PFSK-1 (cell line): ENCODE results near the gene PDZD7. TPM values are rescaled to one million over a fixed set of nuclear protein-coding genes. Genes with fewer than 3 reads are reported as not detected.

Source experiments
- FOXP2 ChIP-seq: optimal IDR thresholded peaks from 2 replicates; pipeline ENCODE3; 2011; ENCODE audit warnings: borderline replicate concordance, control low read depth, inconsistent platforms; ENCODE audit not compliant: insufficient read depth; ENCODE audit errors: extremely low read length, extremely low read depth
- POLR2AphosphoS5 ChIP-seq: IDR thresholded peaks from 2 replicates; pipeline ENCODE4 v1.6.1; 2012; ENCODE audit warnings: low read depth, mild to moderate bottlenecking, control low read depth, low read length, moderate library complexity
- SIN3A ChIP-seq: IDR thresholded peaks from 2 replicates; pipeline ENCODE4 v1.6.1; 2012; ENCODE audit warnings: mild to moderate bottlenecking, low read length, moderate library complexity, borderline replicate concordance; ENCODE audit not compliant: insufficient read depth
- TAF1 ChIP-seq: IDR thresholded peaks from 2 replicates; pipeline ENCODE4 v1.6.1; 2012; ENCODE audit warnings: low read length, control low read depth, borderline replicate concordance; ENCODE audit not compliant: insufficient read depth
- polyA plus RNA-seq: library from polyadenylated mRNA; unstranded; fragments of >200 nt; gene quantifications from one replicate; pipeline ENCODE4 v1.2.1, GENCODE V29; 2012; ENCODE audit warnings: low read depth, missing spikeins; ENCODE audit not compliant: insufficient read length
- TF ChIP-seq, protein P1 (sequence below), 2 experiments: IDR thresholded peaks; 2 replicates each; pipeline versions ENCODE4 v1.6.1 to v1.8.0; 2011 to 2012; ENCODE audit warnings: low read depth in 2 of 2, low read length in 2 of 2, control low read depth in 1 of 2, inconsistent platforms in 1 of 2, mild to moderate bottlenecking in 1 of 2, moderate library complexity in 1 of 2; ENCODE audit not compliant: insufficient read depth in 1 of 2

Gene PDZD7
- 0.58 TPM for polyA plus RNA-seq

DNA sequence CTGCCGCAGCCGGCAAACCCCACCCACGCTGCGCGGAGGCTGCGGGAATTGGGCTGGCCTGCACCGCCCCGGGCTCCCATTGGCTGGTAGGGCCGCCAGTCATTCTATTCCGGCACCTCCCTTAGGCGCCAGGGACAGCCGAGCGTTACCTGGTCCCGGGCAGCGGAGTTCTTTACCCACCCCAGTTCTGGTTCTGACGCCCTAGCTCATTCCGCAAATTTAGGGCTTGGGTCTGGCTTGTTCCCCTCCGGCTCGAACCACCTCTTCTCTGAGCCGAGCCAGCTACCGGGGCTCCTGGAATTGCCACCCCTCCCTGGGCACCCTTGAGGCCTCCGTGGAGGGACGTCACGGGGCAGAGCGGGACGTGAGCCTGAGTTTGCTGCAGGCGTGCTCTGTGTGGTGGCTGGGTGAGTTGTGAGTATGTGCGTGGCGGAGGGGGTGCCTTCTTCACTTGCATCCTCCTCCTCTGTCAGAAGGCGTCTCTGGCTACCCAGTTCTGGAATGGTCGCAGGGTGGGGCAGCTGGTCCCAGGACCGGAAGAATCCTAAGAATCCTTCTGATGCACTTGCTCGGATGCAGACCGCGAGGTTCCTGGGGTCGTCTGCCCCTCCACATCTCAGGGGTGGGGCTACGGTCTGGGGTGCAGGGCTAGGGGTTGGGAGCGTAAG, at the start of gene PDZD7, which contains the start of gene SFXN3:
TSS of gene PDZD7 (minus strand) at position 2 of the 668 bp plus-strand sequence. CDS start 910 bp downstream, outside the sequence.
TSS of gene SFXN3 (plus strand) at position 107 of the 668 bp plus-strand sequence. CDS start 3,461 bp downstream, outside the sequence.
- TF ChIP-seq, protein P1, sequence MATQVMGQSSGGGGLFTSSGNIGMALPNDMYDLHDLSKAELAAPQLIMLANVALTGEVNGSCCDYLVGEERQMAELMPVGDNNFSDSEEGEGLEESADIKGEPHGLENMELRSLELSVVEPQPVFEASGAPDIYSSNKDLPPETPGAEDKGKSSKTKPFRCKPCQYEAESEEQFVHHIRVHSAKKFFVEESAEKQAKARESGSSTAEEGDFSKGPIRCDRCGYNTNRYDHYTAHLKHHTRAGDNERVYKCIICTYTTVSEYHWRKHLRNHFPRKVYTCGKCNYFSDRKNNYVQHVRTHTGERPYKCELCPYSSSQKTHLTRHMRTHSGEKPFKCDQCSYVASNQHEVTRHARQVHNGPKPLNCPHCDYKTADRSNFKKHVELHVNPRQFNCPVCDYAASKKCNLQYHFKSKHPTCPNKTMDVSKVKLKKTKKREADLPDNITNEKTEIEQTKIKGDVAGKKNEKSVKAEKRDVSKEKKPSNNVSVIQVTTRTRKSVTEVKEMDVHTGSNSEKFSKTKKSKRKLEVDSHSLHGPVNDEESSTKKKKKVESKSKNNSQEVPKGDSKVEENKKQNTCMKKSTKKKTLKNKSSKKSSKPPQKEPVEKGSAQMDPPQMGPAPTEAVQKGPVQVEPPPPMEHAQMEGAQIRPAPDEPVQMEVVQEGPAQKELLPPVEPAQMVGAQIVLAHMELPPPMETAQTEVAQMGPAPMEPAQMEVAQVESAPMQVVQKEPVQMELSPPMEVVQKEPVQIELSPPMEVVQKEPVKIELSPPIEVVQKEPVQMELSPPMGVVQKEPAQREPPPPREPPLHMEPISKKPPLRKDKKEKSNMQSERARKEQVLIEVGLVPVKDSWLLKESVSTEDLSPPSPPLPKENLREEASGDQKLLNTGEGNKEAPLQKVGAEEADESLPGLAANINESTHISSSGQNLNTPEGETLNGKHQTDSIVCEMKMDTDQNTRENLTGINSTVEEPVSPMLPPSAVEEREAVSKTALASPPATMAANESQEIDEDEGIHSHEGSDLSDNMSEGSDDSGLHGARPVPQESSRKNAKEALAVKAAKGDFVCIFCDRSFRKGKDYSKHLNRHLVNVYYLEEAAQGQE (IDR thresholded peaks at IDR 0.05; ENCODE audit: insufficient read depth in 1 of 2, low read depth in 2 of 2, low read length in 2 of 2) = no peak
- TF ChIP-seq TAF1 = no peak

DNA sequence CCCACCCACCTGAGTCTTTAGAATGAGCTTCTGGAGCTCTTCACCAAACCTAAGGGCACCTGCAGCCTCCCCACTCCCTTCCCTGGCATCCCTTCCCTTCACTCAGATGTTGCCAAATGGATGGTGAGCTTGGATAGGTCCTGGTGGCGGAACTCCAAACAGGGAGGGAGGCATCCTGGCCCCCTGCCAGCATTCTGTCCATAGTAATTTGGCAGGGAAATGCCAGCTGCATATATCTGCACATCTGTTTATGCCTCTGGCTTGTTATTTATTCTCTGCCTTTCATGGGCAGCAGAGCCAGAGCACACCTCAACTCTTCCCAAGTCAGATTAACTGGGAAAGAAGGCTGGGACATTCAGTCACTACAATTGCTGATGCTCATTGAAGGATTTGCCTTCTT, 48.9 kb upstream of the PDZD7 start:
- TF ChIP-seq POLR2AphosphoS5 = no peak
- no peak for TF ChIP-seq SIN3A
- TF ChIP-seq TAF1 = no peak
- no peak for TF ChIP-seq FOXP2
- TF ChIP-seq, protein P1 (IDR thresholded peaks at IDR 0.05; ENCODE audit: insufficient read depth in 1 of 2, low read depth in 2 of 2, low read length in 2 of 2) = no peak

DNA sequence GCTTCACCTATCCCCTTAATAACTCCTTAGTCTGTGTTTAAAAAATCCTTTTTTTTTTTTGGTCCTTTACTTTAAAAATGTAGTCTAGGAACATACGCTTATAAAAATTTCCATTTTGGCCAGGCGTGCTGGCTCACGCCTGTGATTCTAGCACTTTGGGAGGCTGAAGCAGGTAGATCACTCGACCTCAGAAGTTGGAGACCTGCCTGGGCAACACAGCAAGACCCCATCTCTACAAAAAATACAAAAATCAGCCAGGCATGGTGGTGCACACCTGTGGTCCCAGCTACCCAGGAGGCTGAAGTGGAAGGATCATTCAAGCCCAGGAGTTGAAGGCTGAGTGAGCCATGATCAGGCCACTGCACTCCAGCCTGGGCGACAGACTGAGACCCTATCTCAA, 45.7 kb upstream of the PDZD7 start:
- TF ChIP-seq POLR2AphosphoS5 = no peak
- TF ChIP-seq SIN3A = no peak
- no peak for TF ChIP-seq FOXP2
- TF ChIP-seq TAF1 = no peak
- TF ChIP-seq, protein P1 (IDR thresholded peaks at IDR 0.05; ENCODE audit: insufficient read depth in 1 of 2, low read depth in 2 of 2, low read length in 2 of 2) = no peak

DNA sequence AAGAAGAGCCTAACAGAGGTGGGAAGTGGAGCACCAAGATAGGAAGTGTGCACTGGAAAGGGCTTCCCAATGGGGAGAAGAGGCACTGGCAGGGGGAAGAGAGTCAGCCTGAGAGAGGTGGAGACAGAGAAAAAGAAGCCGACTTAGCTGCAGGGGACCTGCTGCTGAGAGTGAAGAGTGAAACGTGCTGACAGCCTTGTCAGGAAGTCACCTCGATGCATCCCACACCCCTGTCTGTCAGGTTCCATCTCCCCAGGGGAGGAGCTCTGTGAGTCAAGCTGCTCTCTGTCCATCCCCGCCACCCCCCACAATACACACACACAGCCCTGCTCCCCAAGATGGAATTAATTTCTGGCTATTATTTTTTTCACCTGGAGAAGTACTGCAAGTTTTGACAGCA, 44.8 kb upstream of the PDZD7 start:
- TF ChIP-seq SIN3A (no peak), POLR2AphosphoS5 (no peak), FOXP2 (no peak), TAF1 (no peak)
- TF ChIP-seq, protein P1 (IDR thresholded peaks at IDR 0.05; ENCODE audit: insufficient read depth in 1 of 2, low read depth in 2 of 2, low read length in 2 of 2) = no peak

DNA sequence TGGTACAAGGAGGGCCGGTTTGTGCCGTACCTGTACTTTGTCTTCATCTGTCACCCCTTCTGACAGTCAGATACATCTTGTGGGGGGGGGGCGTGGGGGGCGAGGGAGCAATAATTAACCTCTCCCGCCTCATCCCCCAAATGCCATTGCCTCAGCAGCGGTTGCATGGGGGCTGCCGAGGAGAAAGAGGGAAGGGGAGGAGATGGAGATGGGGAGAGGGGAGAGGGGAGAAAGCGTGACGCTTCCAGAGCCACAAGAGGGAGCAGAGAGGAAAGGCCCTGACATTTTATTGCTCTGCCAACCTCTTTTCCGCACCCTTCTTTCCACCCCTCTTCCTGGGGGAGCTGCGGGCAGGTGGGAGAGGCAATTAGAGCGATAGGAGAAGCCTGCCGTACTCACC, 42.7 kb upstream of the PDZD7 start:
- no peak for TF ChIP-seq SIN3A
- no peak for TF ChIP-seq FOXP2
- no peak for TF ChIP-seq POLR2AphosphoS5
- TF ChIP-seq, protein P1 (IDR thresholded peaks at IDR 0.05; ENCODE audit: insufficient read depth in 1 of 2, low read depth in 2 of 2, low read length in 2 of 2) = no peak
- TF ChIP-seq TAF1 = no peak
